Smooth muscle cell (in vitro differentiated cells): Measurements from ENCODE around the gene PTPRN2. TPM values are rescaled to one million over a fixed set of nuclear protein-coding genes. Genes with fewer than 3 reads are reported as not detected.

Experiments
- DNase-seq: peaks from one replicate; lab custom pipeline; 2025; ENCODE audit not compliant: unreplicated experiment; lab: John Stamatoyannopoulos, UW
- H2AFZ ChIP-seq: fragments of 200-600 bp; sonication (generic); 2 replicates; pipeline ENCODE4 v1.6.0; 2016; ENCODE audit warnings: antibody characterized with exemption, low read depth, mild to moderate bottlenecking
- H3F3A ChIP-seq: fragments of 200-600 bp; sonication (generic); 2 replicates; pipeline ENCODE4 v1.6.0; 2017; ENCODE audit warnings: antibody characterized with exemption, low read depth
- H3K27ac ChIP-seq: fragments of 200-600 bp; sonication (generic); 2 replicates; pipeline ENCODE4 v1.5.1; 2016; ENCODE audit warnings: low read depth, mild to moderate bottlenecking
- H3K27me3 ChIP-seq: fragments of 200-600 bp; sonication (generic); 2 replicates; pipeline ENCODE4 v1.6.1; 2016; ENCODE audit warnings: low read depth, mild to moderate bottlenecking
- H3K36me3 ChIP-seq: fragments of 200-600 bp; sonication (generic); 2 replicates; pipeline ENCODE4 v1.5.1; 2016; ENCODE audit warnings: low read depth
- H3K4me1 ChIP-seq: fragments of 200-600 bp; sonication (generic); 2 replicates; pipeline ENCODE4 v1.5.1; 2016; ENCODE audit warnings: low read depth
- H3K4me2 ChIP-seq: fragments of 200-600 bp; sonication (generic); 2 replicates; pipeline ENCODE4 v1.6.0; 2016; ENCODE audit warnings: mild to moderate bottlenecking
- H3K4me3 ChIP-seq: fragments of 200-600 bp; sonication (generic); 2 replicates; pipeline ENCODE4 v1.5.1; 2016; ENCODE audit warnings: mild to moderate bottlenecking
- H3K79me2 ChIP-seq: fragments of 200-600 bp; sonication (generic); 2 replicates; pipeline ENCODE4 v1.6.0; 2016; ENCODE audit warnings: low read depth, mild to moderate bottlenecking
- H3K9ac ChIP-seq: fragments of 200-600 bp; sonication (generic); 2 replicates; pipeline ENCODE4 v1.6.0; 2016; ENCODE audit warnings: low read depth
- H3K9me3 ChIP-seq: fragments of 200-600 bp; sonication (generic); replicated peaks from 2 replicates; pipeline ENCODE4 v1.5.1; 2016; ENCODE audit warnings: low read depth
- H4K20me1 ChIP-seq: fragments of 200-600 bp; sonication (generic); 2 replicates; pipeline ENCODE4 v1.6.0; 2016; ENCODE audit warnings: low read depth
- CTCF ChIP-seq: fragments of 200-600 bp; sonication (generic); IDR thresholded peaks from 2 replicates; pipeline ENCODE4 v1.5.1; 2017; ENCODE audit warnings: borderline replicate concordance, mild to moderate bottlenecking, antibody characterized with exemption; ENCODE audit not compliant: insufficient read depth, poor library complexity, severe bottlenecking
- WGBS: methylation state at CpG from one replicate; pipeline ENCODE4 v1.1.7; 2016; ENCODE audit warnings: low lambda C conversion rate; 5-methylcytosine and 5-hydroxymethylcytosine counted together
- polyA plus RNA-seq: library from polyadenylated mRNA; unstranded; fragments of >200 nt; fragmentation: Nextera tagmentation; extraction: Ambion mirVana; gene quantifications from 2 replicates; pipeline ENCODE4 v1.2.1, GENCODE V29; 2016
- total RNA-seq: library from RNA; depleted of rRNA; stranded (reverse); fragments of >200 nt; gene quantifications from 2 replicates; pipeline ENCODE4 v1.2.3, GENCODE V29; 2014

PTPRN2 gene
- total and polyA plus RNA-seq, 2 experiments from 2014 or later = 0.09 to 0.87 TPM

- no peak for DNase-seq
- no peaks in the 10 kb centered on the region for H3K79me2 ChIP-seq
Measured at GRCh38 chr7:158174947-158175346, 412.7 kb downstream of the PTPRN2 start.

GRCh38 chr7:158167373-158167772 lies 420.2 kb downstream of the PTPRN2 start:
- H3K36me3 ChIP-seq = no peaks in the 10 kb centered on the region
- 79% methylated on average over 4 of the region's 4 CpGs for WGBS
- no peaks in the 10 kb centered on the region for H3K9me3 ChIP-seq
- H3F3A ChIP-seq = no peaks in the 10 kb centered on the region
- H3K27ac ChIP-seq = no peak overlapping the region
- H3K9ac ChIP-seq = no peak overlapping the region
- H3K4me1 ChIP-seq = no peaks in the 10 kb centered on the region
- H3K4me3 ChIP-seq = no peak overlapping the region
- no peak overlapping the region for H2AFZ ChIP-seq
- no peaks in the 10 kb centered on the region for H4K20me1 ChIP-seq
- TF ChIP-seq CTCF = no peak
- H3K27me3 ChIP-seq = no peaks in the 10 kb centered on the region
- no peak for DNase-seq
- no peaks in the 10 kb centered on the region for H3K79me2 ChIP-seq
- H3K4me2 ChIP-seq = no peak overlapping the region

More at GRCh38 chr7:158174947-158175346, 412.7 kb downstream of the PTPRN2 start:
- Histone ChIP-seq H3K27ac (no peak overlapping the region), H3K9ac (no peak overlapping the region), H3K27me3 (no peaks in the 10 kb centered on the region), H3K36me3 (no peaks in the 10 kb centered on the region), H3K9me3 (no peaks in the 10 kb centered on the region), H3F3A (no peaks in the 10 kb centered on the region), H2AFZ (no peak overlapping the region), H3K4me1 (no peaks in the 10 kb centered on the region), H3K4me3 (no peak overlapping the region), H3K4me2 (no peak overlapping the region), H4K20me1 (no peaks in the 10 kb centered on the region)
- 88% methylated on average over 12 of the region's 12 CpGs for WGBS
- no peak for TF ChIP-seq CTCF

- Histone ChIP-seq H3K79me2 (no peaks in the 10 kb centered on the region), H3K4me2 (no peak overlapping the region), H3K27ac (no peak overlapping the region), H2AFZ (no peak overlapping the region), H3K4me3 (no peak overlapping the region), H3K9ac (no peak overlapping the region), H3F3A (no peaks in the 10 kb centered on the region), H3K36me3 (no peaks in the 10 kb centered on the region), H4K20me1 (no peaks in the 10 kb centered on the region), H3K27me3 (no peaks in the 10 kb centered on the region), H3K9me3 (no peaks in the 10 kb centered on the region), H3K4me1 (no peaks in the 10 kb centered on the region)
- no peak for TF ChIP-seq CTCF
- DNase-seq = no peak
- 87% methylated on average over 32 of the region's 41 CpGs for WGBS
Measured at GRCh38 chr7:158166386-158167340, 421.0 kb downstream of the PTPRN2 start.

GRCh38 chr7:158165711-158166110 lies 421.9 kb downstream of the PTPRN2 start:
- Histone ChIP-seq H3F3A (no peaks in the 10 kb centered on the region), H3K27me3 (no peaks in the 10 kb centered on the region), H3K27ac (no peak overlapping the region), H3K9me3 (no peaks in the 10 kb centered on the region), H2AFZ (no peak overlapping the region), H4K20me1 (no peaks in the 10 kb centered on the region), H3K4me1 (no peaks in the 10 kb centered on the region), H3K36me3 (no peaks in the 10 kb centered on the region), H3K9ac (no peak overlapping the region), H3K4me2 (no peak overlapping the region), H3K4me3 (no peak overlapping the region), H3K79me2 (no peaks in the 10 kb centered on the region)
- DNase-seq = no peak
- 87% methylated on average over 16 of the region's 16 CpGs for WGBS
- TF ChIP-seq CTCF = no peak
